Keratinocyte (primary cell): ENCODE measurements around the gene LRRC41.

Source experiments
- CTCF ChIP-seq, 3 experiments: IDR thresholded peaks in 1 of 3; conservative IDR thresholded peaks in 1 of 3; optimal IDR thresholded peaks in 1 of 3; 2 replicates in 2 of 3; 3 replicates in 1 of 3; pipeline versions ENCODE3 to v1.5.1; 2011; ENCODE audit warnings: low read length in 3 of 3, mild to moderate bottlenecking in 3 of 3, moderate library complexity in 2 of 3, control low read depth in 1 of 3, inconsistent platforms in 1 of 3; ENCODE audit not compliant: insufficient read depth in 2 of 3; ENCODE audit errors: extremely low read depth in 1 of 3
- EZH2 ChIP-seq: IDR thresholded peaks from one replicate; pipeline ENCODE4 v1.6.1; 2012; ENCODE audit warnings: inconsistent platforms, mild to moderate bottlenecking, low read length, moderate library complexity

GRCh38 chr1:46284597-46285564 is 18.5 kb downstream of the LRRC41 start:
- TF ChIP-seq CTCF (optimal IDR thresholded peaks at IDR 0.05 in 1 of 3, IDR thresholded peaks at IDR 0.05 in 1 of 3, conservative IDR thresholded peaks at IDR 0.05 in 1 of 3; ENCODE audit: extremely low read depth in 1 of 3, insufficient read depth in 2 of 3, low read length in 3 of 3) (no peak), EZH2 (no peak)
